Right lung (tissue), 5 donors: ENCODE results near the gene NLGN2. TPM values are rescaled to one million over a fixed set of nuclear protein-coding genes. Genes with fewer than 3 reads are reported as not detected.

ENCODE experiments used
- DNase-seq, 2 donors: peaks; one replicate each; pipeline ENCODE4 v3.0.0-alpha.2; 2013
- polyA plus RNA-seq, 5 donors: library from polyadenylated mRNA; unstranded; fragments of 120-200 nt; gene quantifications; one replicate each; pipeline versions ENCODE4 v1.2.1 to v1.2.3, GENCODE V29; 2013; ENCODE audit warnings: inconsistent platforms in 1 of 5, low replicate concordance in 1 of 5; ENCODE audit not compliant: insufficient read length in 5 of 5, insufficient read depth in 1 of 5

NLGN2 gene
- polyA plus RNA-seq, 5 donors, result 22.6 to 36.3 (median 31.7) TPM

- DNase-seq, result no peak
Observed at GRCh38 chr17:7410634-7411426, 3.2 kb downstream of the NLGN2 start.

- DNase-seq, result no peak
Observed at GRCh38 chr17:7411427-7411750, 3.7 kb downstream of the NLGN2 start.

- no peak for DNase-seq
Observed at GRCh38 chr17:7413346-7413985, 5.8 kb downstream of the NLGN2 start.

- no peak for DNase-seq
Observed at GRCh38 chr17:7414837-7415236, 7.2 kb downstream of the NLGN2 start.

- DNase-seq, result no peak
Observed at GRCh38 chr17:7415784-7416183, 8.1 kb downstream of the NLGN2 start.

- no peak for DNase-seq
Observed at GRCh38 chr17:7416323-7416722, 8.7 kb downstream of the NLGN2 start.

- DNase-seq, result no peak
Observed at GRCh38 chr17:7417056-7417655, 9.5 kb downstream of the NLGN2 start.

- DNase-seq, result no peak
Observed at GRCh38 chr17:7418472-7419152, 11.0 kb downstream of the NLGN2 start.

GRCh38 chr17:7419819-7420610 lies 12.4 kb downstream of the NLGN2 start, which contains the start of gene SPEM1:
Gene SPEM1, plus strand, starts transcription at chr17:7420324. Its CDS starts 61 bp downstream, at chr17:7420385.
- peak; percentile 45 to 54 for DNase-seq

- DNase-seq, result no peak
Observed at GRCh38 chr17:7421186-7421585, 13.5 kb downstream of the NLGN2 start.

GRCh38 chr17:7423679-7424078 lies 16.0 kb downstream of the NLGN2 start:
- no peak for DNase-seq

GRCh38 chr17:7425316-7425715 lies 17.7 kb downstream of the NLGN2 start, which contains the start of gene SPEM2:
Gene SPEM2, plus strand, starts transcription at chr17:7425616. Its CDS starts 73 bp downstream, at chr17:7425689.
- no peak for DNase-seq

- no peak for DNase-seq
Observed at GRCh38 chr17:7425756-7426155, 18.1 kb downstream of the NLGN2 start.

- DNase-seq, result no peak
Observed at GRCh38 chr17:7426203-7426863, 18.7 kb downstream of the NLGN2 start.

GRCh38 chr17:7426896-7427489 lies 19.3 kb downstream of the NLGN2 start:
- no peak for DNase-seq

- no peak for DNase-seq
Observed at GRCh38 chr17:7427549-7427948, 19.9 kb downstream of the NLGN2 start.

GRCh38 chr17:7428557-7428956 lies 20.9 kb downstream of the NLGN2 start, which contains the start of gene SPEM3:
Gene SPEM3, plus strand, starts transcription at chr17:7428857. Its CDS starts 46 bp downstream, at chr17:7428903.
- no peak for DNase-seq

- DNase-seq, result no peak
Observed at GRCh38 chr17:7429722-7430121, 22.1 kb downstream of the NLGN2 start.

GRCh38 chr17:7431231-7431630 lies 23.6 kb downstream of the NLGN2 start:
- no peak for DNase-seq

GRCh38 chr17:7432296-7432695 lies 24.7 kb downstream of the NLGN2 start:
- DNase-seq, result no peak
